ENCODE measurements around the gene ITPR1.
A peak's percentile ranks its signal among the peaks of the same experiment; 100 is the strongest.

The ITPR1 gene

DNA sequence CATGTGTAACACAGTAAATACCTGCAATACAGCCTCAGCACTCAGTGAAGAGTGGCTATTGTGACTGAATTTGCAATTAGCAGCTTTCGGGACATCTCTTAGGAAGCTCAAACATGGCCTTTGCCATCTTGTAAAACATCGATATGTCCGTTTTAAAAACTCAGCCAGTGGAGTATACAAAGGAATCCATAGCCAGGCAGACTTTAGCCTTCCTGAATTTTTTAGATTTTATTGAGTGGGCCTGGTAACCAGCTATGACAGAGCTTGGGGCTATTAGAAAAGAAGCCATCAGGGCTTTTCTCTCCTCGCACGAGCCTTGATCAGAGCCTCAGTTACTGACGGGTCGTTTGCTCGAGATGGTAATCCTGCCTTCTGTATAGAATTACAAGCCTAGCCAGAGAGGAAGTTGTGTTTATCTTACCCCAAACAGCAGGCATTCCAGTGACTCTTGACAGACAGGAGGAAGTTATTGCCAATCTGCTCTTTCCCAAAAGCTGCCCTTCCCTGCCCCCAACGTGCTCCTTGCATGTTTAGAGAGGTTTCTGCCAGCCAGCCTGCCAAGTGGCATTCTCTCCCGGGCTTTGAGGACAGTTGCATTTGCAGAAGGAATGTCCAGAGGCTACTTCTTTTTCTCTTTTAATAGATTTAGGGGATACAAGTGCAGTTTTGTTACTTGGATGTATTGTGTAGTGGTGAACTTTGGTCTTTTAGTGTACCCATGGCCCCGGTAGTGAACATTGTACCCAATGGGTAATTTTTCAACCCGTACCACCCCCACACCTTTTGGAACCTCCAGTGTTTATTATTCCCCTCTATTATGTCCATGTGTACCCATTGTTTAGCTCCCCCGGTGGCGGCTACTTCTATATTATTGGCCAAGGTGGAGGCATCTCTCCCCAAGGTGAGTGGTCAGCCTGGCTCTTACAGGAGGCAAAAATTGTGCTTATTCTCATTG lies 40.6 kb downstream of the ITPR1 start (continued):
- no peak for TF ChIP-seq ZNF266 (tag by site-specific recombination; IDR thresholded peaks at IDR 0.05; ENCODE audit: low read depth)
- TF ChIP-seq HOXC10 (CRISPR knock-in tag; IDR thresholded peaks at IDR 0.05): no peak
- TF ChIP-seq ZNF184 (tag by site-specific recombination; IDR thresholded peaks at IDR 0.05): no peak
- 0 out of 2 replicates have a peak, but pooled peaks have one; percentile 12 for TF ChIP-seq ZNF341 (tag by site-specific recombination; IDR thresholded peaks at IDR 0.05; ENCODE audit: low read depth)
- no peak for TF ChIP-seq ZNF785 (tag by site-specific recombination; IDR thresholded peaks at IDR 0.05)
- no peak for TF ChIP-seq ZNF473 (tag by site-specific recombination; IDR thresholded peaks at IDR 0.05)
- TF ChIP-seq ZNF121 (tag by site-specific recombination; IDR thresholded peaks at IDR 0.05): no peak
- peak; percentile 82 for TF ChIP-seq ZNF843 (tag by site-specific recombination; IDR thresholded peaks at IDR 0.05)
- TF ChIP-seq TRIM28 (IDR thresholded peaks at IDR 0.05; ENCODE audit: borderline replicate concordance, low read length): no peak
- no peak for TF ChIP-seq ZNF169 (tag by site-specific recombination; IDR thresholded peaks at IDR 0.05)
- TF ChIP-seq IKZF3 (tag by site-specific recombination; IDR thresholded peaks at IDR 0.05): peak; percentile 51; the same call in 1 of the 2 replicates
- no peak for TF ChIP-seq KLF10 (tag by site-specific recombination; IDR thresholded peaks at IDR 0.05)
- no peak for TF ChIP-seq ZNF354C (tag by site-specific recombination; IDR thresholded peaks at IDR 0.05; ENCODE audit: borderline replicate concordance, low read depth)
- no peak for TF ChIP-seq KLF9 (tag by site-specific recombination; IDR thresholded peaks at IDR 0.05; ENCODE audit: low read depth)
- 0 out of 2 replicates have a peak, but pooled peaks have one; percentile 15 for TF ChIP-seq ZNF629 (tag by site-specific recombination; IDR thresholded peaks at IDR 0.05)
- no peak for TF ChIP-seq ZNF10 (tag by site-specific recombination; IDR thresholded peaks at IDR 0.05)
- TF ChIP-seq ZEB2 (tag by site-specific recombination; IDR thresholded peaks at IDR 0.05): peak; percentile 45
- no peak for TF ChIP-seq ZNF248 (tag by site-specific recombination; IDR thresholded peaks at IDR 0.05)
- no peak for TF ChIP-seq ZNF664 (tag by site-specific recombination; IDR thresholded peaks at IDR 0.05)
- no peak for TF ChIP-seq ZNF585B (tag by site-specific recombination; IDR thresholded peaks at IDR 0.05)
- TF ChIP-seq KLF1 (tag by site-specific recombination; IDR thresholded peaks at IDR 0.05): no peak
- no peak for TF ChIP-seq ZNF311 (tag by site-specific recombination; IDR thresholded peaks at IDR 0.05; ENCODE audit: borderline replicate concordance)
- TF ChIP-seq, protein P1, sequence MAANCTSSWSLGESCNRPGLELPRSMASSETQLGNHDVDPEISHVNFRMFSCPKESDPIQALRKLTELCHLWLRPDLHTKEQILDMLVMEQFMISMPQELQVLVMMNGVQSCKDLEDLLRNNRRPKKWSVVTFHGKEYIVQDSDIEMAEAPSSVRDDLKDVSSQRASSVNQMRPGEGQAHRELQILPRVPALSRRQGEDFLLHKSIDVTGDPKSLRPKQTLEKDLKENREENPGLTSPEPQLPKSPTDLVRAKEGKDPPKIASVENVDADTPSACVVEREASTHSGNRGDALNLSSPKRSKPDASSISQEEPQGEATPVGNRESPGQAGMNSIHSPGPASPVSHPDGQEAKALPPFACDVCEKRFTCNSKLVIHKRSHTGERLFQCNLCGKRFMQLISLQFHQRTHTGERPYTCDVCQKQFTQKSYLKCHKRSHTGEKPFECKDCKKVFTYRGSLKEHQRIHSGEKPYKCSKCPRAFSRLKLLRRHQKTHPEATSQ (tag by site-specific recombination; IDR thresholded peaks at IDR 0.05): no peak
- peak; percentile 91 for TF ChIP-seq OSR2 (tag by site-specific recombination; IDR thresholded peaks at IDR 0.05)
- TF ChIP-seq ZNF501 (tag by site-specific recombination; IDR thresholded peaks at IDR 0.05): no peak
- TF ChIP-seq ZNF335 (tag by site-specific recombination; conservative IDR thresholded peaks at IDR 0.05): peak; percentile 53
- TF ChIP-seq ZNF133 (tag by site-specific recombination; IDR thresholded peaks at IDR 0.05): no peak
- TF ChIP-seq SP2 (tag by site-specific recombination; IDR thresholded peaks at IDR 0.05): no peak
- TF ChIP-seq SALL2 (tag by site-specific recombination; IDR thresholded peaks at IDR 0.05; ENCODE audit: borderline replicate concordance): no peak
- TF ChIP-seq GLIS2 (tag by site-specific recombination; IDR thresholded peaks at IDR 0.05): no peak
- TF ChIP-seq ZIC2 (tag by site-specific recombination; IDR thresholded peaks at IDR 0.05): 0 out of 2 replicates have a peak, but pooled peaks have one; percentile 19
- TF ChIP-seq REPIN1 (tag by site-specific recombination; IDR thresholded peaks at IDR 0.05; ENCODE audit: low read depth): no peak
- no peak for TF ChIP-seq TCF7L2 (IDR thresholded peaks at IDR 0.05; ENCODE audit: borderline replicate concordance, low read depth, low read length)
- TF ChIP-seq BCL11B (tag by site-specific recombination; IDR thresholded peaks at IDR 0.05; ENCODE audit: low read depth): no peak
- TF ChIP-seq, protein P2, sequence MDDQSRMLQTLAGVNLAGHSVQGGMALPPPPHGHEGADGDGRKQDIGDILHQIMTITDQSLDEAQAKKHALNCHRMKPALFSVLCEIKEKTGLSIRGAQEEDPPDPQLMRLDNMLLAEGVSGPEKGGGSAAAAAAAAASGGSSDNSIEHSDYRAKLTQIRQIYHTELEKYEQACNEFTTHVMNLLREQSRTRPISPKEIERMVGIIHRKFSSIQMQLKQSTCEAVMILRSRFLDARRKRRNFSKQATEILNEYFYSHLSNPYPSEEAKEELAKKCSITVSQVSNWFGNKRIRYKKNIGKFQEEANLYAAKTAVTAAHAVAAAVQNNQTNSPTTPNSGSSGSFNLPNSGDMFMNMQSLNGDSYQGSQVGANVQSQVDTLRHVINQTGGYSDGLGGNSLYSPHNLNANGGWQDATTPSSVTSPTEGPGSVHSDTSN (CRISPR knock-in tag; IDR thresholded peaks at IDR 0.05): no peak
- no peak for TF ChIP-seq ZBTB48 (tag by site-specific recombination; IDR thresholded peaks at IDR 0.05)
- TF ChIP-seq ZNF19 (tag by site-specific recombination; IDR thresholded peaks at IDR 0.05; ENCODE audit: low read depth): no peak
- TF ChIP-seq, protein P3, sequence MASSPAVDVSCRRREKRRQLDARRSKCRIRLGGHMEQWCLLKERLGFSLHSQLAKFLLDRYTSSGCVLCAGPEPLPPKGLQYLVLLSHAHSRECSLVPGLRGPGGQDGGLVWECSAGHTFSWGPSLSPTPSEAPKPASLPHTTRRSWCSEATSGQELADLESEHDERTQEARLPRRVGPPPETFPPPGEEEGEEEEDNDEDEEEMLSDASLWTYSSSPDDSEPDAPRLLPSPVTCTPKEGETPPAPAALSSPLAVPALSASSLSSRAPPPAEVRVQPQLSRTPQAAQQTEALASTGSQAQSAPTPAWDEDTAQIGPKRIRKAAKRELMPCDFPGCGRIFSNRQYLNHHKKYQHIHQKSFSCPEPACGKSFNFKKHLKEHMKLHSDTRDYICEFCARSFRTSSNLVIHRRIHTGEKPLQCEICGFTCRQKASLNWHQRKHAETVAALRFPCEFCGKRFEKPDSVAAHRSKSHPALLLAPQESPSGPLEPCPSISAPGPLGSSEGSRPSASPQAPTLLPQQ (tag by site-specific recombination; IDR thresholded peaks at IDR 0.05): no peak

All from HEK293 (cell line).